SU-DHL-6 (cell line): Measurements from ENCODE around the gene ACSM6.

Experiments
- H2AFZ ChIP-seq: fragments of 200-600 bp; sonication (generic); 2 replicates; pipeline ENCODE4 v1.6.1; 2014; ENCODE audit warnings: low read depth, mild to moderate bottlenecking, moderate library complexity, mixed read lengths, antibody characterized with exemption, low read length; ENCODE audit not compliant: severe bottlenecking
- H3F3A ChIP-seq: fragments of 200-600 bp; shearing (Covaris generic); 2 replicates; pipeline ENCODE4 v1.6.0; 2016; ENCODE audit warnings: antibody characterized with exemption, mild to moderate bottlenecking; ENCODE audit not compliant: insufficient read depth
- H3K27ac ChIP-seq: fragments of 200-600 bp; sonication (generic); 2 replicates; pipeline ENCODE4 v1.5.1; 2016; ENCODE audit warnings: low read depth, mild to moderate bottlenecking, low read length, moderate library complexity, mixed read lengths
- H3K27me3 ChIP-seq: fragments of 200-600 bp; sonication (generic), shearing (Covaris generic); 2 replicates; pipeline ENCODE4 v1.6.0; 2014; ENCODE audit warnings: mild to moderate bottlenecking, low read length
- H3K36me3 ChIP-seq: fragments of 200-600 bp; sonication (generic); 2 replicates; pipeline ENCODE4 v1.6.1; 2014; ENCODE audit warnings: mild to moderate bottlenecking, low read length, mixed read lengths
- H3K4me2 ChIP-seq: fragments of 300-600, 200-600 bp; shearing (Covaris generic), sonication (generic); 2 replicates; pipeline ENCODE4 v1.6.0; 2014; ENCODE audit warnings: low read length, low read depth, mild to moderate bottlenecking; ENCODE audit not compliant: poor library complexity, severe bottlenecking
- H3K4me3 ChIP-seq: fragments of 200-600 bp; sonication (generic); 2 replicates; pipeline ENCODE4 v1.5.1; 2014; ENCODE audit warnings: antibody characterized with exemption, low read length, mild to moderate bottlenecking, mixed read lengths; ENCODE audit not compliant: insufficient read depth, poor library complexity, severe bottlenecking
- H3K79me2 ChIP-seq: fragments of 200-600 bp; sonication (generic); 2 replicates; pipeline ENCODE4 v1.6.1; 2014; ENCODE audit warnings: mild to moderate bottlenecking, low read length, moderate library complexity; ENCODE audit not compliant: insufficient read depth
- H3K9ac ChIP-seq: fragments of 200-600 bp; sonication (generic); 2 replicates; pipeline ENCODE4 v1.7.0; 2014; ENCODE audit warnings: mild to moderate bottlenecking, low read length
- H3K9me2 ChIP-seq: fragments of 200-600 bp; sonication (generic); replicated peaks from 2 replicates; pipeline ENCODE4 v1.6.1; 2014; ENCODE audit warnings: low read length; ENCODE audit not compliant: insufficient read depth
- H3K9me3 ChIP-seq: fragments of 200-600 bp; sonication (generic); 2 replicates; pipeline ENCODE4 v1.6.1; 2014; ENCODE audit warnings: low read length, mixed read lengths; ENCODE audit not compliant: insufficient read depth
- H4K20me1 ChIP-seq: fragments of 200-600 bp; sonication (generic); 2 replicates; pipeline ENCODE4 v1.6.1; 2014; ENCODE audit warnings: low read depth, mild to moderate bottlenecking, antibody characterized with exemption, low read length, moderate library complexity, mixed read lengths
- CTCF ChIP-seq: fragments of 200-600 bp; sonication (generic); IDR thresholded peaks from one replicate; pipeline ENCODE4 v1.5.1; 2017; ENCODE audit warnings: antibody characterized with exemption, mild to moderate bottlenecking, low read length, moderate library complexity; ENCODE audit not compliant: insufficient read depth, poor library complexity, severe bottlenecking
- EZH2phosphoT487 ChIP-seq: fragments of 200-600 bp; sonication (generic), shearing (Covaris generic); conservative IDR thresholded peaks from 2 replicates; pipeline ENCODE4 v1.6.1; 2018; ENCODE audit warnings: mild to moderate bottlenecking, antibody characterized with exemption, low read length, moderate library complexity, mixed read lengths

ACSM6 gene

GRCh38 chr10:95275726-95276366, 81.8 kb downstream of the ACSM6 start:
- no peaks in the 10 kb centered on the region for H4K20me1 ChIP-seq
- H3K9ac ChIP-seq: no peak overlapping the region
- no peaks in the 10 kb centered on the region for H3K27me3 ChIP-seq
- H2AFZ ChIP-seq: no peak overlapping the region
- H3K36me3 ChIP-seq: no peaks in the 10 kb centered on the region
- no peaks in the 10 kb centered on the region for H3K9me3 ChIP-seq
- H3K79me2 ChIP-seq: peaks cover 16% of the 10 kb centered on the region
- H3K9me2 ChIP-seq: no peaks in the 10 kb centered on the region
- no peak overlapping the region for H3K4me2 ChIP-seq
- no peak overlapping the region for H3K27ac ChIP-seq
- no peak overlapping the region for H3K4me3 ChIP-seq
- TF ChIP-seq EZH2phosphoT487 (no peak), CTCF (no peak)
- no peaks in the 10 kb centered on the region for H3F3A ChIP-seq

GRCh38 chr10:95276367-95277200, 82.5 kb downstream of the ACSM6 start:
- TF ChIP-seq CTCF: no peak
- no peak for TF ChIP-seq EZH2phosphoT487
- H3K9me3 ChIP-seq: no peaks in the 10 kb centered on the region
- H3K27me3 ChIP-seq: no peaks in the 10 kb centered on the region
- H3K79me2 ChIP-seq: peaks cover 16% of the 10 kb centered on the region
- H3F3A ChIP-seq: no peaks in the 10 kb centered on the region
- H3K9ac ChIP-seq: no peak overlapping the region
- H3K27ac ChIP-seq: no peak overlapping the region
- no peaks in the 10 kb centered on the region for H3K36me3 ChIP-seq
- H3K4me2 ChIP-seq: no peak overlapping the region
- no peaks in the 10 kb centered on the region for H3K9me2 ChIP-seq
- H4K20me1 ChIP-seq: no peaks in the 10 kb centered on the region
- H2AFZ ChIP-seq: no peak overlapping the region
- no peak overlapping the region for H3K4me3 ChIP-seq

- no peak overlapping the region for H2AFZ ChIP-seq
- TF ChIP-seq CTCF (no peak), EZH2phosphoT487 (no peak)
- H3K9ac ChIP-seq: no peak overlapping the region
- H3K9me3 ChIP-seq: no peaks in the 10 kb centered on the region
- 0 out of 2 replicates have a peak, but pooled peaks cover 2% of the 10 kb centered on the region for H4K20me1 ChIP-seq
- H3K27ac ChIP-seq: no peak overlapping the region
- no peaks in the 10 kb centered on the region for H3K36me3 ChIP-seq
- H3K4me3 ChIP-seq: no peak overlapping the region
- no peaks in the 10 kb centered on the region for H3K9me2 ChIP-seq
- no peaks in the 10 kb centered on the region for H3K27me3 ChIP-seq
- H3K79me2 ChIP-seq: peaks cover 16% of the 10 kb centered on the region
- no peak overlapping the region for H3K4me2 ChIP-seq
- no peaks in the 10 kb centered on the region for H3F3A ChIP-seq
Observed at GRCh38 chr10:95277201-95277570, 83.1 kb downstream of the ACSM6 start.
